Testis (tissue), 2 donors: ENCODE data around the gene LRP1B.

Source experiments
- CTCF ChIP-seq, 3 experiments: fragments of 450-650 bp in 2 of 3; fragments of 200-600 bp in 1 of 3; sonication (generic) in 1 of 3; IDR thresholded peaks; one replicate each; pipeline ENCODE4 v1.5.1; 2016 to 2019; ENCODE audit warnings: antibody characterized with exemption in 3 of 3, mild to moderate bottlenecking in 2 of 3, moderate library complexity in 1 of 3
- POLR2A ChIP-seq: fragments of 450-650 bp; IDR thresholded peaks from one replicate; pipeline ENCODE4 v1.6.1; 2017; ENCODE audit warnings: antibody characterized with exemption, mild to moderate bottlenecking, moderate library complexity

DNA sequence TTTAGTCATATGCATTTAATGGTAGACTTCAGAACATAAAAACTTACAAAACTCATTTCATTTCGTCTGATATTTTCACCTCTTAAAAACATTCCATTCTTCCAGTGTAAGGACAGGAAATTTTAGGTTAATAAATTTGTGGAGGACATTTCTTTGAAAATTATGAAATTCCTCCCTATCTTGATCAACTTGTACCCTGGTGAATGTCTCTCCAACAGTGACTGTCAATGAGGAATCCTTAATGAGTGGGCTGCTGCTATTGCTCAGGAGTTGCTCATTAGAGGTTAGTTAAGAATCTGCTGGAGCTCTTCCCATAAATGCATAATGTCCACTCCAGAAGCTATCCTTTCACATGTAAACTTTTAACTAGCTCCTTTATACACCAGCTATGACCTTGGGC lies 69.1 kb downstream of the LRP1B start:
- TF ChIP-seq CTCF (IDR thresholded peaks at IDR 0.05), result no peak
- TF ChIP-seq POLR2A, result no peak
